ENCODE results near the gene KLLN. TPM values are rescaled to one million over a fixed set of nuclear protein-coding genes. Genes with fewer than 3 reads are reported as not detected.

KLLN gene
- total and polyA plus RNA-seq, 2 of the 13 experiments (the other 11 are each of a cell fraction or from before 2014, with no cell fraction given): 0.08 to 0.44 TPM

DNA sequence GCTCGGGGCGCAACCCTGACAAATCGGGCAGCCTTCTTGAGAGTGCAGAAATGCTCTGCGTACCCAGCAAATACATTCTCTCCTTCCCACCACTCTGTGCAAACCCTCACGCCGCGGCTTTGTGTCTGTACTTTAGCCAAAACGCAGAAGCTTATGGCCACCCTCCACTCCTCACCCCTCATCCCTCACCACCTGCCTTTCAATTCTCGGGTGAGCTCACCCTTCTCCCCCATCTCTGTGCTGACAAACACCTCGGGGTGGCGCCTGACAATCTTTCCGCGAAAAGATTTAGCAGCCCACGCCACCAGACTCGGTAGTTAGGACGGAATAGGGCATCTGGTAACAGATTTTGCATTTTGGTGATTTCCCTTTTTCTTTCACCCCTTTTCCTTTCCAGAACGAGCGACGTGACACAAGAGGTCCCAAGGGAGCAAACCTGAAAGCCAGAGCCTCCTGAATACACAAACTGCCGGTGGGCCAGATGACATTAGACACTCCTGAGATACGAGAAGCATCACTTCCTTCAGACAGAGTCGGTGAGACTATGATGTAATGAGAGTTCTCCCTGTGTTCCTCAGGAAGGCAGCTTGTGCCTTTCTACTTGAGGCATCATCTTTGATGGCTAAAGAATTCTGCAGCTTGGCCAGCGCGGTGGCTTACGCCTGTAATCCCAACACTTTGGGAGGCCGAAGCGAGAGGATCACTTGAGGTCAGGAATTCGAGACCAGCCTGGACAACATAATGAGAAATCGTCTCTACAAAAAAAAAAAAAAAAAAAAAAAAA lies 44.6 kb downstream of the KLLN start (continued):
- TF ChIP-seq ZNF839 (CRISPR knock-in tag; IDR thresholded peaks at IDR 0.05; ENCODE audit: borderline replicate concordance) (no peak), NONO (IDR thresholded peaks at IDR 0.05) (no peak), NONO (CRISPR knock-in tag; conservative IDR thresholded peaks at IDR 0.05) (peak; percentile 53; the same call in 1 of the 2 replicates), GFI1 (CRISPR knock-in tag; IDR thresholded peaks at IDR 0.05; ENCODE audit: borderline replicate concordance) (0 out of 2 replicates have a peak, but pooled peaks have one; percentile 2), ZNF501 (CRISPR knock-in tag; IDR thresholded peaks at IDR 0.05) (0 out of 2 replicates have a peak, but pooled peaks have one; percentile 17), NR2F2 (IDR thresholded peaks at IDR 0.05; ENCODE audit: borderline replicate concordance, low read depth) (no peak), CTCF (CRISPR knock-in tag; IDR thresholded peaks at IDR 0.05) (peak; percentile 46; the same call in 1 of the 2 replicates), STAG1 (CRISPR knock-in tag; IDR thresholded peaks at IDR 0.05) (peak; percentile 25; the same call in 1 of the 2 replicates), TBX3 (IDR thresholded peaks at IDR 0.05; ENCODE audit: borderline replicate concordance) (no peak), ZNF816 (CRISPR knock-in tag; IDR thresholded peaks at IDR 0.05; ENCODE audit: borderline replicate concordance) (no peak), ZFP62 (CRISPR knock-in tag; IDR thresholded peaks at IDR 0.05) (no peak), SP2 (CRISPR knock-in tag; IDR thresholded peaks at IDR 0.05) (peak; percentile 29; the same call in 1 of the 2 replicates), ZNF264 (CRISPR knock-in tag; IDR thresholded peaks at IDR 0.05) (no peak), ZNF598 (CRISPR knock-in tag; IDR thresholded peaks at IDR 0.05; ENCODE audit: borderline replicate concordance) (no peak), RBFOX2 (IDR thresholded peaks at IDR 0.05; ENCODE audit: low read depth, low read length) (no peak), MLLT10 (CRISPR knock-in tag; IDR thresholded peaks at IDR 0.05) (no peak)
- TF ChIP-seq, protein P1, sequence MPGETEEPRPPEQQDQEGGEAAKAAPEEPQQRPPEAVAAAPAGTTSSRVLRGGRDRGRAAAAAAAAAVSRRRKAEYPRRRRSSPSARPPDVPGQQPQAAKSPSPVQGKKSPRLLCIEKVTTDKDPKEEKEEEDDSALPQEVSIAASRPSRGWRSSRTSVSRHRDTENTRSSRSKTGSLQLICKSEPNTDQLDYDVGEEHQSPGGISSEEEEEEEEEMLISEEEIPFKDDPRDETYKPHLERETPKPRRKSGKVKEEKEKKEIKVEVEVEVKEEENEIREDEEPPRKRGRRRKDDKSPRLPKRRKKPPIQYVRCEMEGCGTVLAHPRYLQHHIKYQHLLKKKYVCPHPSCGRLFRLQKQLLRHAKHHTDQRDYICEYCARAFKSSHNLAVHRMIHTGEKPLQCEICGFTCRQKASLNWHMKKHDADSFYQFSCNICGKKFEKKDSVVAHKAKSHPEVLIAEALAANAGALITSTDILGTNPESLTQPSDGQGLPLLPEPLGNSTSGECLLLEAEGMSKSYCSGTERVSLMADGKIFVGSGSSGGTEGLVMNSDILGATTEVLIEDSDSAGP (CRISPR knock-in tag; IDR thresholded peaks at IDR 0.05; ENCODE audit: borderline replicate concordance): peak; percentile 4
- TF ChIP-seq, protein P2, sequence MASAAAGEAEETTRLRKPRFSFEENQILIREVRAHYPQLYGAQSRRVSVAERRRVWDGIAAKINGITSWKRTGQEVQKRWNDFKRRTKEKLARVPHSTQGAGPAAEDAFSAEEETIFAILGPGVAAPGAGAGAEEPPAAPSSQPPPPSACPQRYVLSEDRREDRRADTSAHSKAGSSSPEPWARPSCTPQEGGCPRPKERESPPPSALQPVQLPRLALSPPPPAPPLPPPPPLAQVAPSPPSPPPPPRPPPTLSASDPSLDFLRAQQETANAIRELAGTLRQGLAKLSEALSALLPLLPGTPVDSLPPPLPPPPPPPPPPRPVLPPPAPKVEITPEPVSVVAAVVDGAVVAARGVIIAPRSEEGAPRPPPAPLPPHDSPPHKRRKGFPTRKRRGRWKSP (CRISPR knock-in tag; IDR thresholded peaks at IDR 0.05): peak; percentile 68; the same call in 1 of the 2 replicates
- TF ChIP-seq, protein P3, sequence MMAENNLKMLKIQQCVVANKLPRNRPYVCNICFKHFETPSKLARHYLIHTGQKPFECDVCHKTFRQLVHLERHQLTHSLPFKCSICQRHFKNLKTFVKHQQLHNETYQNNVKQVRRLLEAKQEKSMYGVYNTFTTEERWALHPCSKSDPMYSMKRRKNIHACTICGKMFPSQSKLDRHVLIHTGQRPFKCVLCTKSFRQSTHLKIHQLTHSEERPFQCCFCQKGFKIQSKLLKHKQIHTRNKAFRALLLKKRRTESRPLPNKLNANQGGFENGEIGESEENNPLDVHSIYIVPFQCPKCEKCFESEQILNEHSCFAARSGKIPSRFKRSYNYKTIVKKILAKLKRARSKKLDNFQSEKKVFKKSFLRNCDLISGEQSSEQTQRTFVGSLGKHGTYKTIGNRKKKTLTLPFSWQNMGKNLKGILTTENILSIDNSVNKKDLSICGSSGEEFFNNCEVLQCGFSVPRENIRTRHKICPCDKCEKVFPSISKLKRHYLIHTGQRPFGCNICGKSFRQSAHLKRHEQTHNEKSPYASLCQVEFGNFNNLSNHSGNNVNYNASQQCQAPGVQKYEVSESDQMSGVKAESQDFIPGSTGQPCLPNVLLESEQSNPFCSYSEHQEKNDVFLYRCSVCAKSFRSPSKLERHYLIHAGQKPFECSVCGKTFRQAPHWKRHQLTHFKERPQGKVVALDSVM (CRISPR knock-in tag; IDR thresholded peaks at IDR 0.05): peak; percentile 70; the same call in 1 of the 2 replicates
- TF ChIP-seq, protein P4, sequence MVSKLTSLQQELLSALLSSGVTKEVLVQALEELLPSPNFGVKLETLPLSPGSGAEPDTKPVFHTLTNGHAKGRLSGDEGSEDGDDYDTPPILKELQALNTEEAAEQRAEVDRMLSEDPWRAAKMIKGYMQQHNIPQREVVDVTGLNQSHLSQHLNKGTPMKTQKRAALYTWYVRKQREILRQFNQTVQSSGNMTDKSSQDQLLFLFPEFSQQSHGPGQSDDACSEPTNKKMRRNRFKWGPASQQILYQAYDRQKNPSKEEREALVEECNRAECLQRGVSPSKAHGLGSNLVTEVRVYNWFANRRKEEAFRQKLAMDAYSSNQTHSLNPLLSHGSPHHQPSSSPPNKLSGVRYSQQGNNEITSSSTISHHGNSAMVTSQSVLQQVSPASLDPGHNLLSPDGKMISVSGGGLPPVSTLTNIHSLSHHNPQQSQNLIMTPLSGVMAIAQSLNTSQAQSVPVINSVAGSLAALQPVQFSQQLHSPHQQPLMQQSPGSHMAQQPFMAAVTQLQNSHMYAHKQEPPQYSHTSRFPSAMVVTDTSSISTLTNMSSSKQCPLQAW (CRISPR knock-in tag; IDR thresholded peaks at IDR 0.05): peak; percentile 57

Measured in HepG2 (cell line).